Measurements from ENCODE around the gene CCNF.

DNA sequence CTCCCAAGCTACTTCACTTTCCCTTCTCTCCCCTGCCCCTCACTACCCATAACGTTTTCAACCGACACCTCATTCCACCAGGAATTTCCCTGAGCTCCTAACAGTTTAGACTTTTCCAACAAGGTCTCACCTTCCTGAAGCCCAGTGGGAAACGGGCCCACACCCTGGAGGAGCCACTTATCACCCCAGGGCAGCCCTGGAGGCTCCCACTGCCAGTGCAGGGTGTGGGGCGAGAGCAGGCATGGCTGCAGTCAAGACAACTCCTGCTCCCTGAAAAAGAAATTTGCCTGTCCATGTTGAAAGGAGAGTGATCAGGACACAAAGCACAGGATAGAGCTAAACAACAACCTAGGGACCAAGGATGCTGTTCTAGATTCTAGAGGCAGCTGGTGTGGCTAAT is 1.7 kb upstream of the CCNF start:
- no peak for TF ChIP-seq CTCF (IDR thresholded peaks at IDR 0.05)
- TF ChIP-seq POLR2A (IDR thresholded peaks at IDR 0.05) = no peak

All from heart left ventricle (tissue), 13 donors.